Ramos (cell line): ENCODE data around the gene CATSPERD.

Experiments used
- in situ Hi-C: fragments of 300-500 bp; cut with MboI; formaldehyde crosslinking; loops from one replicate; pipeline ENCODE4 v1.14.3; 2022; ENCODE audit warnings: low sequenced_read_pairs; ENCODE audit not compliant: unreplicated experiment

The CATSPERD gene, protein sequence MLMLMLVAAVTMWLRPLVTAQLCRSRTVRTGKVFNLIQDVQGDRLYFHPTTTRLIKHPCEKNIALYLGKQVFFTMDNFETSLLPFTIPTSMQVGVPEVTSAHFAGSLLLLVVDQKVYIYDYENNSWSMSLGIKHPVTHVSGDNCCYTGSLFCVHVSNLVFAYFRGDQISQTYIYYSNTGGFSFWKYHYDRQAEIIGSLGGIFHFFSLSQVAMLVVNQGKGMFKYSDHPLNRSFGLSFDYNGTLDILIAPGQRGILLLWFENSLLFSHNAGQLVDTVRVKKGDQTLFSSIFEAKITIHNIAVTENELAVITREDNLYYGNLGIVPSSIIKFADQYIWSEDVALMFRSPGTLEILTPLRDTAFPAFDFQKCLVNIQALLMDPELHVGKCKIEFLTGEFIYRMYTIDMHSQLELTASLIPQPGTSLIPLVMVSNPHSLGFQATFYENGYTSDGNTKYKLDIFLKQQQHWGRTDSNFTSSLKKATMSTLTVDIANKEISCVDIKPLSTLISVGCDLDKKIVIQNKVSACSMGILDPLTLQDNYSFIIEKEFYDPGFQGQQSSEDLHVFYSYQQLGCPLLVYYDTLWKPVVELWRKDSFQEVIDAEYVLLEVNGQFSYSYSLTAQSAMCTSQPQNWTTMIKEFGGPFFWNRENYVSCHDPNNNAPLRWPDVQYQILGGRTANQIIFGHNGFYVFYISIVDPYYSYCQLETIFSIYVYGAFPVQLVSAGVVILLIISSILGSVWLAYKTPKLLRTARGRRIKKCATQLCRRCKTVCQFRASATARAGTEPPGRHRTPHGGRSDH

DNA sequence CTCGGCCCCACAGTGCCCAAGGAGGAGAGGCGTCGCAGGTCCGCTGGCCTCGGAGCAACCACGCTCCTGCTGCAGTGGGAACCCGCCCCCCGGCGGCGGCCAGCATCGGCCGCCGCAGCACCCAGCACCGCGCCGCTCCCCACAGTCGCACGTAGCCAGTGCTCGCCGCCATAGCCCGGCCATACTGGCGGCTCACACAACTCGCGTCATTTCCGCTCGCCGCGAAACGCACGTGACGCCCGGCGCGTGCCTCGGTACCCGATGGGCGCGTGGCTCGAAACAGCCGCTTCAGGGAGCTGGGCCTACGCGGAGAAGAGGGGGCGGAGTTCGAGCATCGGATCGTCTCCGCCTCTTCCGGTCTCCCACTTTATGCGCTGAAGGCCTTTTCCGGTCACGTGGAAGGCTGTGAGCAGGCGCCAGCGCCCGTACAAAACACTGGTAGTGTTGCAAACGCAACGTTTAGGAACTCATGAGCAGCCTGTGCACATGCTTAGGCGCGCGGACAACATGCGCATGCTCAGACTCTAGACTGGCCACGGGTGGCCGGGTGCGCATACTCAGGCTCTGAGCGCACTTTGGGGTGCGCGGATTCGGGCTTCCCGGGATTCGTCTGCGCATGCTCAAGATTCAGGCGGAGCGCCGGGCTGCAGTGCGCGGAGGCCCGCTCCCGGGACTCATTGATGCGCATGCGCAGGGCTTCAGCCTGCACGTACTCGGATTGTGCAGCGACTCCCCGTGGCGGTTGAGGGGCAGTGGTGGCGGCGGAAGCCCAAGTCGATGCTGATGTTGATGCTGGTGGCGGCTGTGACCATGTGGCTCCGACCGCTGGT is at the start of gene CATSPERD, which contains the start of gene LONP1:
Gene CATSPERD (plus strand): TSS at position 677 of the 830 bp plus-strand sequence. CDS start 101 bp downstream, at position 778.
Gene LONP1 (minus strand): TSS at position 186 of the 830 bp plus-strand sequence. CDS start 14 bp downstream, at position 172.
- in situ Hi-C loops = no loop called here

DNA sequence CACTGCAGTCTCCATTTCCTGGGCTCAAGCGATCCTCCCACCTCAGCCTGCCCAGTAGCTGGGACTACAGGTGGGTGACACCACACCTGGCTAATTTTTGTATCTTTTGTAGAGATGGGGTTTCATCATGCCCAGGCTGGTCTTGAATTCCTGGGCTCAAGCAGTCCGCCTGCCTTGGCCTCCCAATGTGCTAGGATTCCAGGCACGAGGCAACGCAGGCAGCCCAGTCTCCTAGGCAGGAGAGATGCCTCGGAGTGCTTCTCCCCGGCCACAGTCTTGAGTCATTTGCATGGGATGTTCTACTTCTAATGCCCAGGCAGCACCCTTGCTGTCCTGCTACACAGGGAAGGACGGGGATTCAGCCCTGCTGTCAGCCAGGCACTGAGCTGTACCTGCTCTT is 48.8 kb upstream of the CATSPERD start:
- in situ Hi-C loops = no loop called here

GRCh38 chr19:5672708-5673459 is 47.6 kb upstream of the CATSPERD start:
- in situ Hi-C loops = no loop called here

- in situ Hi-C loops = no loop called here
Observed at GRCh38 chr19:5673752-5674151, 46.7 kb upstream of the CATSPERD start.

DNA sequence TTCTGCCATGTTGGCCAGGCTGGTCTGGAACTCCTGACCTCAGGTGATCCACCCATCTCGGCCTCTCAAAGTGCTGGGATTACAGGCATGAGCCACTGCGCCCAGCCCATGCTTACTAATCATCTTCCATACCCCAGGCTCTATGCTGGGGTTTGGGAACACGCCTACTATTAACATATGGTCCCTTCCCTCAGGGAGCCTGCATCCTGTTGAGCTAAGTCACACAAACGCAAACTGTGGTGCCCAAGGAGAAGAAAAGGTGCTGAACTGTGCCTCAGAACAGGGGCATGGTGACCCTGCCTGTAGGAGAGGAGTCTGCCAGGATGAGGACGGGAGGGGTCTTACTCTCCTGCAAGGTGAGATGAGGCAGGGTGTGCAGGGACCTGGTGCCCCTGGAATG is 45.7 kb upstream of the CATSPERD start:
- in situ Hi-C loops = no loop called here

DNA sequence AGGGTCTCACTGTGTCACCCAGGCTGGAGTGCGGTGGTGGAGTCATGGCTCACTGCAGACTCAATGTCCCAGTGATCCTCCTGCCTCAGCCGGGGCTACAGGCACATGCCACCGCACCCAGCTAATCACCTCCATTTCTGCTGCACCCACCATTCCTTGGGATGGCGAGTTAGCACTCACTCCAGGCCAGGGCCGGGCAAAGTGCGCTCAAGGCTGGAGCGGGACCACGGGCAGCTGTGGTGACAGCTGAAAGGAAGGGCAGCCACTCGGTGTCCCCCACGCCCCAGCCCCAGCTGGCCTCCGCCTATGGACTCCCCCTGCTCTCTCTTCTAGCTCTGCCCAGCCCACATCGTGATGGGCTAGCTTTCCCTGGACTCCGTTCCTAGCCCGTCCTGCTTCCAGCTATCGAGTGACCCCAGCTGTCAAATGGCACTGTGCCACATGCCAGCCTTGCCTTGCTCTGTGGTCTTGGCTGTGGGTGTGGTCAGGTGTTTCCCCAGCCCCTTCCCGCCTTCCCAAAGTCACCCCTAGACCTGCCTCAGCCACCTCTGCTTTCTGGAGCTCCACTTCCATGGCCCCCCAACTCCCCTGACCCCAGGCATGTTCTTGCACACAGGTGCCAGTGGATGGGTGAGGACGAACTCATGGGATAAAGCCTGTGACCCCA is 44.2 kb upstream of the CATSPERD start:
- in situ Hi-C loops = no loop called here

GRCh38 chr19:5676772-5677105 is 43.7 kb upstream of the CATSPERD start:
- in situ Hi-C loops = no loop called here

DNA sequence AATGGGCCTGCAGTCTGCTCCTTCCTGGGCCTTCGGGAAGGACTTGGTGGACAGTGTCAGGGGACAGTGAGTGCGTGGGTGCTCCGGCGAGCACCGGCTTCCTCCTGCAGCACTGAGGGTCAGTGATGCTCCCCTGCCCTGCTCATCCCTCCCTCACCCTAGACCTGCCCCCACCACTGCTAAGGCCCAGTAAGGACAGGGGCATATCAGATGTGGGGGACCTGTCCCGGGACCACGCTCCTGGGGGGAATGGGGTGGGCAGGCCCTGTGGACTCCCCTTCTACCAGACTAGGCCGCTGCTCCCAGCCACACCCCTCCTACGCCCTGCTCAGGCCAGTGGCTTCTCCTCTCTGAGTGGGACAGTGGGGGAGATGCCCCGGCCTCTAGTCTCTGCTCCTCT is 43.3 kb upstream of the CATSPERD start:
- in situ Hi-C loops = no loop called here

GRCh38 chr19:5677580-5677979 is 42.9 kb upstream of the CATSPERD start:
- in situ Hi-C loops = no loop called here

- in situ Hi-C loops = no loop called here
Observed at GRCh38 chr19:5678071-5678718, 42.2 kb upstream of the CATSPERD start.

DNA sequence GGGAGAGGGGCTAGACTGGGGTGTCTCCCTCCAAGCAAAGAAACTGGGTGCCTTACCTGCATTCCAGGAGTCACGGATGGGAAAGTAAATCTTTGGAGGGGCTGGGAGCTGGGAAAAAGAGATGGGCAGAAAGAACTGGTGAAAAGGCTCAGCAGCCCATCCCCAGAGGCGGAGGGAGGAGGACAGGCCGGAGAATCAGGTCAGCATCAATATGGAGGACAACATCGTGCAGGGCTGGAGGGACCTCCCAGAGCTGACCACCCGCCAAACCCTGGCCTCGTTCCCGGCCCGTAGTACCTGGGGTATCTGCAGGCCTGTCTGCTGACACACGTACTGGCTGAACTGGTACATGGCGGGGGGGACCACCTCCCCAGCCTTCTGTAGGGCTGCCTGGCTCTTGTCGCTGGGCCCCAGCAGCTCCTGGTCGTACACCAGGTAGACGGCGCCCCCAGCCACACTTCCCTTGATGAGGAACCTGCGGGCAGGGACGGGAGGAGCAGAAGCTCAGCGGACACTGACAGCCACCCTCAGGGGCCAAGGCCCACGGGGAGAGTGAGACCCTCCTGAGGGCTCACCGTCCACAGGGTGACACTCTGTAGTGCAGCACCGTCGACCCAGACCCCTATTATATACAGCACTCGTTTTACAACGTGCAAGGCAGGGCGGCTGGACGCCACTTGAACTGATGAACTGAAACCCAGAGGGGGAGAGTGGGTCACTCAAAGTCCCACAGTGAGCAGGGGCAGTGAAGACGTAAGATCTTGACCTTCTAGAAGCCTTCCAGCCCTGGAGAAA is 41.0 kb upstream of the CATSPERD start:
- in situ Hi-C loops = loop anchor here (5.0 kb wide), 1 partner anchor 113 kb away; the partner anchor contains the start of gene DUS3L

- in situ Hi-C loops = loop anchor here (5.0 kb wide), 1 partner anchor 112 kb away; the partner anchor contains the start of gene DUS3L
Observed at GRCh38 chr19:5680084-5680436, 40.4 kb upstream of the CATSPERD start.

DNA sequence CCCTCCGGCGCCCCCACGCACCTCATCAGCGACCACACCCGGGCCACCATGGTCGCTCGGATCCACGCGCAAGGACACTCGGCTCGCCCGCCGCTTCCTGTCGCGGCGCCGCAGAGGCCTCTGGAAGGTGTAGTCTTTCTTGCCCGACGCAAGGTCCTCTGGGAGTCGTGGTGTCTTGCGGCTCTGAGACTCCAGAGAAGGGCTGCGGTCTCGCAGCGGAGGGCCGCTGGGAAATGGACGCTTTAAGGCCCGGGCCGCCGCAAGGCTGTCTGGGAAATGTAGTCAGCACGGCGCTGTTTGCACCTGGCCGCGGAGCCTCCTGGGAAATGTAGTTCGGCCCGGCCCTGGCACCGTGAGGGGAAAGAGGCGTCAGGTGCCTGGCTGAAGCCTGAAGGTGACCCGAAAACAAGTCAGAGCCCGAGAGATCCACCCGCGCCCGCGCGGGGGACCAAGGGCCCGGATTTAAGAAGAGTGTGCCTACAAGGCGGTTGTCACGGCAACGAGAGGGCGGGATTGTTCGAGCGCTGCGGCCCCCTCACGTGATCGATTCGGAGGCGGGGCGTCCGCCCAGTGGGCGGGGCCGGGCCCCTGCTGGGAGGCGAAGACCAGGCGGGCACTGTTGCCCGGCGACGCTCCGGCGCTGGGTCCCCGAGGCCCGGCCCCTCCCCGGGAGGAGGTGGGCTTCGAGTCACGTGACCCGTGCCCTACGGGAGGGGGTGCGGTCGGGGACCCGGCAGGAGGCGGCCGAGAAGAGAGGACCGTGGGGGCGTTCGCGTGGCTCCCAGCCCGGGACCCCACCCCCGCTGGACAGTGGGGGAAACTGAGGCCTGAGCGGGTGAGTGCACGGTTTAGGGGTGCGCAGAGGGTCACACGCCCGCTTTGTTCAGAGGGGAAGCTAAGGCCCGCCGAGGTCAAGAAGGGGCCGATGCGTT is 39.7 kb upstream of the CATSPERD start, which contains the start of the genes HSD11B1L and MICOS13:
Gene HSD11B1L (plus strand): TSS at position 591 of the 932 bp plus-strand sequence. CDS start 3,806 bp downstream, outside the sequence.
Gene MICOS13 (minus strand): TSS at position 80 of the 932 bp plus-strand sequence. CDS start 30 bp downstream, at position 50.
- in situ Hi-C loops = loop anchor here (5.0 kb wide), 1 partner anchor 112 kb away; the partner anchor contains the start of gene DUS3L

DNA sequence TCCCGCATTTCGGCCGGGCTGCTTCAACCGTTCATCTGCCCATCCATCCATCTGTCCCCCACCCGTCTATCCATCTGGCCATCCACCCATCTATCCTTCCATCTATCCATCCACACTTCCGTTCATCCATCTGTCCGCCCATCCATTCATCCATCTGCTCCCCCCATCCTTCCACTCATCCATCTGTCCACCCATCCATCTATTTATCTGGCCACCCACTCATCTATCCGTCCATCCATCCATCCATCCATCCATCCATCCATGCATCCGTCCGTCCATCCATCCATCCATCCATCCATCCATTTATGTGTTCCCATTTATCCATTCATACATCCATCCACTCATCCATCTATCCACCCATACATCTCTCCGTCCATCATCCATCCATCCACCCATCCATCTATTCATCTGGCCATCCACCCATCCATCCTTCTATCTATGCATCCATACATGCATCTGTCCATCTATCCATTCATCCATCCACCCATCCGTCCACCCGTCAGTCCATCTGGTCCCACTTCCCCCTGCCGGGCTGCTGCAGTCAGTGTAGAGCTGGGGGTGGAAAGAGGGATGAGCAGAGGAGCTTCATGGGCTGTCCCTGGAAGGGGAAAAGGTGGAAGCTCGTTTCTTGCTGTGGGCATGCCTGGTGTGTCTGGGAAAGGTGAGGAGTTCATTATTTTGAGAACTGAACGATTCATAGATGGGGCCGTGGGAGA is 38.9 kb upstream of the CATSPERD start:
- in situ Hi-C loops = loop anchor here (5.0 kb wide), 1 partner anchor 111 kb away; the partner anchor contains the start of gene DUS3L

GRCh38 chr19:5682107-5682482 is 38.3 kb upstream of the CATSPERD start:
- in situ Hi-C loops = loop anchor here (5.0 kb wide), 1 partner anchor 110 kb away; the partner anchor contains the start of gene DUS3L
